Measurements from ENCODE around the gene DACT2. TPM values are rescaled to one million over a fixed set of nuclear protein-coding genes. Genes with fewer than 3 reads are reported as not detected.
A peak's percentile ranks its signal among the peaks of the same experiment; 100 is the strongest.
"Not testable (repeated sequence)": the region's sequence is repeated elsewhere in the genome, so short reads cannot be mapped to it uniquely, and the experiment has no call there.

DACT2 gene
- total RNA-seq, 1 donor from 2014 or later: 0.89 TPM

DNA sequence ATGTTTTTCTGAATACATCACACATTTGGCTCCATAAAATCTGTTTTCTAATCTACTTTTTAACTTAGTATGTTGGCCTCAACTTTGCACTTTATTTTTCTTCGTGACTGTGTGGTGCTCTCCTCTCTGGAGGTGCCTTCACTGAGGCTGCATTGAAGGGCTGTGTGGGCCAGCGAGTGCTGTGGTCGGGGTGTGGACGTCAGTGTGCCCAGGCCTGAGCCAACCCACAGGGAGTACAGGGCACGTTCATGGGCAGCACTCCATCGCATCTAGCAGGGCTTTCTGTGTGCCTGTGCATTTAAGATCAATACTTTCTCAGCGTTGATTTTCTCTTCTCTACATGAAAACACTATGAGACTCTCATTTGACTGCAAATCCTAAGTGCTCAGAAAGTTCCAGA, 37.8 kb downstream of the DACT2 start:
- DNase-seq (ENCODE audit: low read depth): no peak

DNA sequence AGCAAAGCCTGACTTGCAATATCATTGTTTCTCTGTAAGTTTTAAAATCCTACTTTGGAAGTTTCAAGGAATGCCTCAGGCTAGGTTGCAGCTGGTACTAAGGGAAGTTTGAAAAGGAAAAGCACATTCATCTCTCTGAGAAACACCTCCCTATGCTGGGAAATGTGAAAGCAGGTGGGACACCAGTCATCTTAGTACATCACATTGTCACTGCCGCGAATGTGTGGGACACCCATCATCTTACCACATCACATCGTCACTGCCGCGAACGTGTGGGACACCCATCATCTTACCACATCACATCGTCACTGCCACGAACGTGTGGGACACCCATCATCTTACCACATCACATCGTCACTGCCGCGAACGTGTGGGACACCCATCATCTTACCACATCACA, 38.3 kb downstream of the DACT2 start:
- DNase-seq (ENCODE audit: low read depth): not testable (repeated sequence)

DNA sequence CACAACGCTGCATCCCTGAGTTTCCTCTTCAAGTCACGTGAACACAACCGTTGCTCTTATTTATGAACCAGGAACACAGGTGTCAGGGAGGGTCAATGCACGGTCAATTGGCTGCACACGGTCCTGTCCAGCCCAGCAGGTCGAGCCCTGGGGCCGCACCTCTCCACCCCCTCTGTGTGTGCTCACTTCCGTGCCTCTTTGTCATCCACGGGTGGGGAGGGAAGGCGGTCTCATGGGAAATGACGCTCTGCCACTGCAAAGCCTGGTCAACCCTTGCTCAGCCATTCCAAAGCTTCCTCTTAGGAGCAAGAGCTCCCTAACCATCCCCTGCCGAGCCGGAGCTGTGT, 38.7 kb downstream of the DACT2 start:
- peak; percentile 52 for DNase-seq (ENCODE audit: low read depth)

DNA sequence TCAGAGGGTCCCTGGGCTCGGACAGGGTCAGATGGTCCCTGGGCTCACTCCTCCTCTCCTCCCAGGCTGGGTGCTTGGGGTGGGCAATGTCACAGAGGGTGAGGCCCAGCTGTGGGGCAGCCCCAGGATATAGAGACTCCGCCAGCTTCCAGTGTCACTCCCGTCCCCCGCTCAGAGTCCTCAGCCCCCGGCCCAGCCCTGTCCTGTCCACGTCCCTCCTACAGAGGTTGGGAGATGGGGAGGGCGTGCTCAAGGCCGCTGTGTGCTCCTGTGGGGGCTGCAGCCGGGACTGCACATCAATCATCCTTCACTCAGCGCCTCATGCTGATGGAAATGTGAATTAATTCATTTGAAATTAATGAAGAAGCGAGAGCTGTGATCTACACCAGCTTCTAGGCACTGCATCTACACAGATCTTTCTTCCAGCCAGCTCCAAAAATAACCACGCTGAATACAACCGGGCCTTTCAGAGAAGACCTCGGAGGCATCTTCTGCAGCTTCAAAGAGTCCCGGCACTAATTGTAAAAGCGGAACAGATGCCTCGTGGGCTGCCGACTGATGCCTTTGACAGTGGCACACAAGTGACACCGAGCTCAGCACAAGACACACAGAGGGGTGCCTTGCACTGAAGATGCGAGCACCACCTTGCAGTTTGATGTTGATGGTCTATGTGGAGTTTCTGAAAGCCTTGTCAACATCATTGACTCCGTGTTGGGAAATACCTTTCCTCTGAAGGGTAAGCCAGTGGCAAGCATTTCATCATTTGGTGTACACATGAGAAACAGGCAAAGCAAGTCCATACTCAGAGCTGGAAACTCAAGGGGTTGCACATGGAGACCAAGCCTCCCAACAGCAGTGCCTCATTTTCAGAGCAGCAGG, 39.3 kb downstream of the DACT2 start:
- DNase-seq (ENCODE audit: low read depth): no peak

DNA sequence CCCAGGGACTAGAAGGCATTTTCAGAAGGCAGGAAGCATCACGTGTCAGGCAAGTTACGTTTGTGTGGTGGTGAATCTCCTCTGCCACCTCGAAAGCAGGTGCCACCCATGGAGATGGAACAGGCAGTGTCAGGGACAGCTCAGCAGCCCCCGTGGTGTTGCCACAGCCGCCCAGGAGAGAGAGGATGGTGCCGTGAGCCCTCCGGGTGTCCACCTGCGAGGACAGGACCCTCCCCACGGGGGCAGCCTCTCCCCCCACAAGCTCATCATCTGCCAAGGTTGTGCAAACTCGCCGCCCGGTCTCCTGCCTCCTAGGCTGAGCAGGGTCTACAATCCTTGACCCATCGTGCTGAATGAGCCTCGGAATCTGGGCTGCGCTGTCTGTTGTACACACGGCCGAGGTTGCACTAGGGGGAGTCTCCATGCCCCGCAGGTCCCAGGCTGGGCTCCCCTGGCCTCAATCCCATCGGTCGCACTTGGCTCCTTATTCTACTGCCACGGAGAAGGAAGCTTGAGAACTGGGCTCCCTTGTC, 40.1 kb downstream of the DACT2 start:
- DNase-seq (ENCODE audit: low read depth): no peak

DNA sequence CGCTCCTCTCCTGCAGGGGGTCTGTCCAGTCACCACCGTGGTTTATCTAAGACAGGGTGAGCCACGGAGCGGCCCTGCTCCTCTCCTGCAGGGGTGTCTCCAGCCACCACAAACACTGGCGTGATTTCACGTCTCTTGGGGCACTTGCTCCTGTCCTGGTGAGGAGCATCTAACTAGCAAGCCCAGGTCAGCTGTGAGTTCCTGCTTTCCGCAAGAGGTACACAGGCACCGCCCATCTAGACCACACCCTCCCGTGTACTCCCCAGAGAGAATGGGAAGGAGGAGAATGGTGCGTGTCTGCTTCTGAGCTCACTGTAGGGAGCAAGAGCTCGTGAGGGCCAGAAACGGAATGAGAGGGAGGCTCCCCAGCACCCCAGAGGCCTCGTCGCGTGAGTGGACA, 40.7 kb downstream of the DACT2 start:
- no peak for DNase-seq (ENCODE audit: low read depth)

DNA sequence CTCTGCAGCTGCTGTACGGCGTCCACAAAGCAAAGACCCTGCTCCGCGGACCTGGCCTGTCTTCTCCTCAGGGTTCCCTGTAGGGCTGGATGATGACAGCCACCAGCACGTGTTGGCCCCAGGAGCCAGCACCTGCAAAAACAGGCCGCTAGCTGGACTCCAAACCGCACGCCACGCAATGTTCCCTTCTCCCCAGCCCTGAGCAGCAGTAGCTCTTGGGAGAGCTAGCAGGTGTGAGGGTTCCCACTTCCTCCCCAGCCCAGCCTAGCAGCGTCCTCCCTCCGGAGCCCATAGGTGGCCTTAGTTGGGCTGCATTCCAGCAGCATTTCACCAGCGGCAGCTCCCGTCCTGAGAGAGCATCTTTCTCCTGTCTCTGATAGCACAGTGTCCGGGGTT, 42.3 kb downstream of the DACT2 start:
- no peak for DNase-seq (ENCODE audit: low read depth)

DNA sequence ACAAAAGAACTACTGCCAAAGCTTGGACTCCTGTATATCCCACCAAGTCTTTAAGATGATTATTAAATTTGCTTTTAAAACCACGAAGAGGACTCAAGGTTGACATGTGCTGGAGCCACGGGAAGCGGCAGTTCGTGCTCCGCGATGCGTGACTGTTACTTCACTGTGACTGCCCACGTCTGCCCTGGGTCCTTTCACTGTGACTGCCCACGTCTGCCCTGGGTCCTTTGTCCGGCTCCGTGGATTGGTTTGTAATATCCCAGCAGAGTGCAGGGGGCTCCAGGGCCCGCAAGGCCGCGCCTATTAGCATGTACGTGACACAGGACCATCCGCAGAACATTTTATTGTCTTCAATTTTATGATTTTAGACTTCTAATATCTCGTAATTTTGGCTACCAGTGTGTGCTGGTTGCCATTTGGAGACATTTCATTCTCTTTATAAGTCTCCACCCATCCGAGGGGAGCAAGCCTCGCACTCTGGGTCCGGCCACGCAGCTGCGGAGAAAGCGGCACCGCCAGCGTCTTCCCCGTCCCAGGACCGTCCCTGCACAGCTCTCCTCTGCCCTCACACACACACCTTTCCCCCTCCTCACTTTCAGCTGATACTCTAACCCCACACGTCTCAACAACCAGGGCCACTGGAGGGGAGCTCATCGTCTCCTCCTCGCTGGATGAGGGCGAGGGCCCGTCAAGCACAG, 42.9 kb downstream of the DACT2 start:
- DNase-seq (ENCODE audit: low read depth): no peak

DNA sequence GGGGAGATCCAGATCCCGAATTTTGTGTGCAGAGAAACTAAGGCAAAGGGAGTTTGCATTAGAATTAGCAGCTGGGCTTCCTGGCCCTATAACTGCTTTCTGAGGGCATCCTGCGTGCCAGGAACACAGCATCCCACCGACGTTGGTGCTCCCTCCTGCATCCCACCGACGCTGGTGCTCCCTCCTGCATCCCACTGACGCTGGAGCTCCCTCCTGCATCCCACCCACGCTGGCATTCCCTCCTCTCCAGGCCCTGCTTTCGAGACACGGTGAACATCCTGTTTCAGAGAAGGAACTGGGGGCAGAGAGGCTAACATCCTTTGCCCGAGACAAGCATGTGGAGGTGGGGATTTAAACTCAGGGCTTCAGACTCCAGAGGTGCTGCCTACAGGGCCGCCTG, 44.4 kb downstream of the DACT2 start:
- DNase-seq (ENCODE audit: low read depth): no peak

DNA sequence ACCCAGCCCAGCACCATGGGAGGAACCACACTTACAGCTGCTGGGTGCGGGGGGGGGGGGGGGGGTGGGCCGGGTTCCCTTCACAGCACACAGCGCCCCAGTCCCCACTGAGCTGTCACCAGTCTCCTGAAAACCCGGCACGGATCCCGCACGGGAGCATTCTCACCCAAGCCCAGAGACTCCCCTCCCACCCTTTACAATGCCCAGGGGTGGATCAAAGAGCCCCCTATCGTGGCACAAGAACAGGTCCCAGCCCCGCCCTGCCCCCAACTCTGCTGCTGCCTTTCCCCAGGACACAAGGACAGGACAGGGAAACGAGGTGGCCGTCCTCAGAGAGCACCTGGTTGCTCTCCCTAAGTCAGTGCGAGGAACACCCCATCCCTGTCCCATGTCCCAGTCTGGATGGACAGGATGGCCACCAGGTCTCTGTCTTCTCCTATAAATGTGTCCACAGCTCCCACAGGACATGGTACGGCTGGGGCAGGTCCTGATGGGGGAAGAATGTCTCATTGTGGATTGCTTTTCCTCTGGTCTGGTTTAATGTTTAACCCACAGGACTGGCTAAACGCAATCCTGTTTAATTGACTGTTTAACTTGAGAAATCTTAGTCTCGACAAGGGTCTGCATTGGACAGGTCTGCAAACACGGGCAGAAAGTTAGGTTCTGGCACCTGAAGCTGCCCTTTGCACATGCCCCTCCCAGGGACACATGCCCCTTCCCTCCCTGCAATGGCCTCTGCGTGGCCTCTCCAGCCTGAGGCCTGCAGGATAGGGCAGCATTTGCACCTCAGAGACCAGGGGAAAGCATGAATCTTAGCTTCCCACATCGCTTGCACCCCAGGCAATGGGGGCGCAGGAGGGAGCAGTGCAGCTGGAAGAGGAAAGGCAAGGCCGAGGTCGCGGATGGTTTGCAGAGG, 45.3 kb downstream of the DACT2 start:
- DNase-seq (ENCODE audit: low read depth): peak; percentile 90

DNA sequence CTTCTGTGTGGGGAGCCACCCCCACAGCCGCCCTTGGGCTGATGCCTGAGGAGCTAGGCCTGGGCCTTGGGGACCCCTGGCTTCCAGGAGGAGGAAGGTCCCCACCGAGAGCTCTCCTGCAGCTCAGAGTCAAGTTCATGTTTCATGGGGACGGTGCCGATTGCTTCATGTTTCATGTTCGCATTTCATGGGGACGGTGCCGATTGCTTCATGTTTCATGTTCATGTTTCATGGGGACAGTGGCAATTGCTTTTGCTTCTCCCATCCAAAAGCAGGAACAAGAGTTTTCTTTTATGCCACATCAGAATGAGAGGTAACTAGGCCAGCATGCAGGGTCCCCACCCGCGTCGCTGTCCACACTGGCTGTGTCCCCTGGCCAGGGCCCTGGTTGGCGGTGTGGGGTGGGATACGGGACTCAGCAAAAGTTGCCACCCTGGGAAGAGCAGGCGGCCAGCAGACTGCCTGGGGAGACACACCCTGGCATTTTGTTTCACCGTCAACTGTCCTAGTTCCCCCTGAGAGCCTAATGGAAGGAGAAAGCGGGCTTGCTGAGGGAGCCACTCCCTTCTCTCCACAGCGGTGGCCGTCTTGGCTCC, 46.0 kb downstream of the DACT2 start:
- no peak for DNase-seq (ENCODE audit: low read depth)

DNA sequence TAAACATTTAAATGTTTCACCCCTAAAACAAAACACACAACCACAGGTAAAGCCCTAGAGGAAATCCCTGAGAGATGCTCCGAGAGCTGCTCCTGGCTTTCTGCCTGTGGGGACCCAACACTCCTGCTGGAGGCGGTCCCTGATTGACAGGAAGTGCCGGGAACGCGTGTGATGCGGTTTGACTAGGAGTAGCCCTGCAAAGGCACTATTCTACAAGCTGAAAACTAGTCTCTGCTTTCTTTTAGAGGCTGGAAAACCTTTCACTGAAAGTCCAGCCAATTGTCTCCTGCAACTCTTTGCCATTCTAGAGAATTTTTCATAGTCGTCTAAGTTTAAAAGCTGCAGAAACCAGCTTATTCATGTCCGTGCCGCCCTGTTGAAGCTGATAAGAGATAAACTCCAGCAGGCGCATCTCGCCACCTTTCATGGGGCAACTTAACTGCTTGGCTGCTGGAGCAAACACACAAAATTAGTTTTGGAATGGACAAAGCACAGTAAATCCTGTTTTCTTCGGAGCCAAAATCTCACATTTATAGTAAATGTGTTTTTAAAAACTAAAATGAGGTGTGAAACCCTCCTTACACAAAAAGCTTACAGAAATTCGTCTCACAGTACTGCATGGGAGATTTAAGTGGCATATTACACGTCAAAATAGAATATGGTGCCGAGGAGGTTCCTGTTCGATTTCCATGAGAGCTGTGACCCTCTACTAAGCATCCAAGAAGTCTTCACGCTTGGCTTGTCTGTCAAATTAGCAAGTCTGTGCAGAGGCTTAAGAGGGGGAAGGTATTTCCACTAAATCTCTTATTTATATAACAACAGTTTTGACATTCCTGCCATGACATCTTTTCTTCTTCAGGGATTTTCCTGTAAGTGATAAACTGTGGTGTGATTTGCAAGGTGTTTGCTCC, 46.9 kb downstream of the DACT2 start:
- no peak for DNase-seq (ENCODE audit: low read depth)

DNA sequence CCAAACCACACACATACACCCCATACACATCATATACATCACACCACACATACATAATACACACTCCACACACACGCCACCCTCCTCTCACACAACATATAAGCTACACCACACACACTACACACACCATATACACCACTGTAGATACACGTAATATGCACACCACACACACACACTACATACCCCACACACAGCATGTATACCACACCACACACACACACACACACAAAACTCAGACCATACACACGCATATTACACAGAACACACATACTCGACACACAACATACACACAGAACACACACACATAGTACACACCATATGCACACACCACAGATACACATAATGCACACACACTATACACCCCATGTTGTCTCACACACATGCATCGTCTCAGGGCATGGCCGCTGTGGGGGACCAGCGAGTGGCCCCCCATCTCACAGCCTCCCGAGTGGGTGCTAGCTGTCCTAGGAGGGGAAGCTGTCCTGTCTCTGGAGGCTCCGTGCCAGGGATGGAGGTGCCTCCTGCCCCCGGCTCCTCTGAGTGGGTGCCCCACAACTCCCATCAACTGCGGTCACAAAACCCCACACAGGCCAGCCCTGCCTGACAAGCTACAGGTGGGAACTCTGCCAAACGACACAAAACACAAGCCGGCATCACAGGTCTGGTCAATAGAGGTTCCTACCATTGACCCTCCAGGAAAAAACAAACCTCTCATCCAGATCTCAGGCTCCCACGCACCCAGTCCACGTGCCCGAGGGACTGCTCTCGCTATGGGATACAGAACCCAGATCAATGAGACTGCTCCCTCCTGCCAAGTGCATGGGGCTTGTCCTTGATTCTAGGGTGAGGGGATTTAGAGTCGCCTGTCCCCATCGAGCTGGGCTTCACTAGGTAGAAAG, 49.1 kb downstream of the DACT2 start:
- DNase-seq (ENCODE audit: low read depth): no peak

DNA sequence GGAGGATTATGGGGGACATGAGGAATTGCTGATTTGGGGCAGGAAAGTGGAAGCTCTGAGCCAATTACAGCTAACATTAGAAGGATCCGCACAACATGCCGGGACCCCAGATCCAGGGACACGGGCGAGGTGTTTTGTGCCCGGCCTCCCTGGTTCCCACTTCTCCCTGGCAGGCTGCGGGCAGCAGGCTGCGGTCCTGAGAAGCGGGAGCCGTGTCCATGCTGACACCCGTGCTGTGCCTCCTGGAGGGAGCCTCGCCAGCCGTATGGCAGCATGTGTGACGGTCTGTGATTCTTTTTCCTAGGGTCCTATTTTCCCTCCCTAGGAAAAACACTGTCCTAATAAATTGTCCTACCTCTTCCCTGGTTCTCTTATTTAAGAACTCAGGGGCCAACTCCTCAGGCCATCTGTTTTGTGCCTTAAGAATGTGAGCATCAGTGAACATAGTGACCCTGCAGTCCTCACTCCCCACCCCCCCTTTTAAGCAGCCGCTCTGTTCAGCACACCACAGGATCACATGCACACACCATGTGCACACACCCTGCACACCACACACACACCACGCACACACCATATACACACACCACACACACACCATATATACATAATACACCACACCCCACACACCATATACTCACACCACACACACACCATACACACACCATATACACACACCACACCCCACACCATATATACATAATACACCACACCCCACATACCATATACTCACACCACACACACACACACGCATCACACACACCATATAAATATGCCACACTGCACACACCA, 49.9 kb downstream of the DACT2 start:
- no peak for DNase-seq (ENCODE audit: low read depth)

DNA sequence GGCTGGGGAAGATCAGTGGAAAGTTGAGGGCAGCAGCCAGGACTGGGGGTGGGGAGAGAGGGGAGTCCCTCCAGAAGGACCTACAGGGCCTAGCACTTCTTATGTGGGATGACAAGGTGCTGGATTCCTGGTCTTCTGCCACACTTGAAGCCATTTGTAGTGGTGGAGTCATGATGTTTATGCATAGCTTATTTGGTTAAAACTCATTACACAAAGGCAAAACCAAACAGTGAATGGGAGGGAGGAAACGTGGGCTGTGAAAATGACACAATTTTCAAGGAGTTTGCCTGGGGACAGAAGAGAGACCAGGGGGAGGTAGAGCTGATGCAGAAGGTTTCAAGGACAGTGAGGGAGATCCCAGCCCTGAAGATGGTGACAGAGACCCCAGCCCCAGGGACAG, 50.8 kb downstream of the DACT2 start:
- DNase-seq (ENCODE audit: low read depth): no peak

DNA sequence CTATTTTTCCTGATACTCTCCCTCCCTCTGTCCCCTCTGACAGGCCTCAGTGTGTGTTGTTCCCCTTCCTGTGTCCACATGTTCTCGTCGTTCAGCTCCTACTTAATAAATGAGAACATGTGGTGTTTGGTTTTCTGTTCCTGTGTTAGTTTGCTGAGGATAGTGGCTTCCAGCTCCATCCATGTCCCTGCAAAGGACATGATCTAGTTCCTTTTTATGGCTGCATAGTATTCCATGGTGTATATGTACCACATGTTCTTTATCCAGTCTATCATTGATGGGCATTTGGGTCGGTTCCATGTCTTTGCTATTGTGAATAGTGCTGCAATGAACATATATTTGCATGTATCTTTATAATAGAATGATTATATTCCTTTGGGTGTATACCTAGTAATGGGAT, 51.8 kb downstream of the DACT2 start:
- not testable (repeated sequence) for DNase-seq (ENCODE audit: low read depth)

DNA sequence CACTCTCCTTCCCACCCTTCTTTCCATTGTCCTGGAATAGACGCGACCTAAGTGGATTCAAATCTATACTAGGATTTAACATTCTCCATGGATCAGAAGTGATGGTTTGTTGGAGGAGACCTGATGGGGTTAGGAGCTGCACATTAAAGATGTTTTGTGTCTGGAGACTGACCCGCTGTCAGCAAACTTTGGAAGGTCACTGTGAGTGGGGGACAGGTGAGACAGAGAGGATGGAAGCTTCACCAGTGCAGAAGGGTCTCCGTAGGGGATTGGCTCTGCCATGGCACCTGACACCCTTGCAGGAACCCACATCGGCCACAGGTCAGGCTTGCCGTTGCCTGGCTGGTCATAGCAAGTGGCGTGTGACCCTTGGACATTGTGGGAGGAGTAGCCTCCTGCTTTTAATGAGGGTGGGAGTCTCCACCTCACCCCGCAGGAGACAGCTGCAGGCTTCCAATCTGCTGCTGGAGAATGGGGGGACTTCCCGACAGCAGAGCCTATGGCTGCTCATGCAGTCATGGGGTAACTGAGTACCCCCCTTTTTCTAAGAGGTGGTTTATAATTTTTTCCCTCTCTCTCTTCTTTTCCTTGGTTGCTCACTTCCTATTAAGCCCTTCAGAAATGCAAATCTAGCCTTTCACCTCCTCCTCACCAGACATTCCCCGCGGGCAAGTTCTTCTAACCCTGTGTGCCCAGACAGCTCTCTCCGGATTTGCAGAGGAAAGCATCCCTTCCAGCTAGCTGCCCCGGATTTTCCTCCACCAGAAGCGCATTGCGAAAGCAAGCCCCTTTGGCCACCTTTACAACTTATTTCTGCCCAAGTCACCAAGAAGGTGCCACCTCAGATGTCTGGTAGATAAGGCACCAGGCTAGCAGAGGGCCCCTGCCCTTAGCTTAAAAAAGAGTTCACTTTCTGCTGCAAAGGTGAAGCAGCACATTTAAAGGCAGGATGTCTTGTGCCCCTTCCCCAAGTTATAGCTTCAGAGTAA, 53.5 kb downstream of the DACT2 start:
- no peak for DNase-seq (ENCODE audit: low read depth)

Measured in renal cortical epithelial cell (primary cell).